Spleen (tissue), 11 donors: ENCODE measurements around the gene SH3RF3. TPM values are rescaled to one million over a fixed set of nuclear protein-coding genes. Genes with fewer than 3 reads are reported as not detected.
A peak's percentile ranks its signal among the peaks of the same experiment; 100 is the strongest.

Experiments used
- DNase-seq: peaks from one replicate; pipeline ENCODE4 v3.0.0-alpha.2; 2020
- H3K27ac ChIP-seq, 8 donors: fragments of 200-600 bp; sonication (generic) in 7 of 8; 1 replicate in 4 of 8; 2 replicates in 4 of 8; pipeline versions ENCODE4 v1.5.0 to v1.8.0; 2016 to 2021; ENCODE audit warnings: inconsistent platforms in 4 of 8, mild to moderate bottlenecking in 4 of 8, moderate library complexity in 1 of 8
- H3K27me3 ChIP-seq, 7 donors: fragments of 200-600 bp; sonication (generic) in 6 of 7; replicated peaks in 1 of 7; 1 replicate in 4 of 7; 2 replicates in 3 of 7; pipeline versions ENCODE4 v1.5.0 to v1.8.0; 2016 to 2021; ENCODE audit warnings: inconsistent platforms in 3 of 7, mild to moderate bottlenecking in 1 of 7
- H3K36me3 ChIP-seq, 6 donors: fragments of 200-600 bp; sonication (generic) in 5 of 6; 1 replicate in 4 of 6; 2 replicates in 2 of 6; pipeline versions ENCODE4 v1.5.0 to v1.8.0; 2016 to 2021; ENCODE audit warnings: inconsistent platforms in 2 of 6
- H3K4me1 ChIP-seq, 6 donors: fragments of 200-600 bp; sonication (generic) in 5 of 6; 1 replicate in 3 of 6; 2 replicates in 3 of 6; pipeline versions ENCODE4 v1.5.0 to v1.8.0; 2016 to 2021; ENCODE audit warnings: inconsistent platforms in 3 of 6
- H3K4me3 ChIP-seq, 8 donors: fragments of 200-600 bp; sonication (generic) in 7 of 8; 1 replicate in 4 of 8; 2 replicates in 4 of 8; pipeline versions ENCODE4 v1.5.0 to v1.8.0; 2016 to 2021; ENCODE audit warnings: inconsistent platforms in 4 of 8, mild to moderate bottlenecking in 4 of 8, moderate library complexity in 2 of 8
- H3K9me3 ChIP-seq, 8 donors: fragments of 200-600 bp; sonication (generic) in 7 of 8; 1 replicate in 4 of 8; 2 replicates in 4 of 8; pipeline versions ENCODE4 v1.5.0 to v1.8.0; 2016 to 2021; ENCODE audit warnings: inconsistent platforms in 4 of 8
- CTCF ChIP-seq, 11 experiments: fragments of 200-600 bp in 7 of 11; fragments of 450-650 bp in 4 of 11; sonication (generic) in 4 of 11; IDR thresholded peaks in 8 of 11; conservative IDR thresholded peaks in 3 of 11; 1 replicate in 7 of 11; 2 replicates in 4 of 11; pipeline versions ENCODE4 v1.4.0 to v1.8.0; 2016 to 2021; ENCODE audit warnings: antibody characterized with exemption in 11 of 11, inconsistent platforms in 4 of 11, mild to moderate bottlenecking in 1 of 11
- POLR2A ChIP-seq, 3 donors: fragments of 450-650 bp; IDR thresholded peaks; one replicate each; pipeline ENCODE4 v1.5.1; 2017; ENCODE audit warnings: antibody characterized with exemption in 3 of 3, mild to moderate bottlenecking in 1 of 3
- POLR2AphosphoS5 ChIP-seq, 3 donors: sonication (generic); formaldehyde crosslinking; IDR thresholded peaks; one replicate each; pipeline ENCODE4 v1.5.1; 2017; ENCODE audit warnings: antibody characterized with exemption in 3 of 3
- WGBS, 5 donors: extraction: QIAGEN DNeasy Blood & Tissue Kit in 3 of 5; methylation state at CpG; one replicate each; pipeline versions ENCODE4 v1.1.5 to v1.1.7; 2013 to 2018; 5-methylcytosine and 5-hydroxymethylcytosine counted together
- intact Hi-C: fragments of 100-400 bp; cut with DNase I; formaldehyde crosslinking; loops from one replicate; pipeline ENCODE4 v1.15.0; 2023; ENCODE audit warnings: low total_unique reads
- polyA plus RNA-seq, 3 donors: library from polyadenylated mRNA; stranded (reverse); fragments of 200-250 nt; gene quantifications; one replicate each; pipeline ENCODE4 v1.2.1, GENCODE V29; 2013
- total RNA-seq, 7 donors: library from RNA; depleted of rRNA in 3 of 7; stranded (reverse); fragments of >200 nt in 3 of 7; fragmentation: NEBNext Ultra II Directional in 4 of 7; extraction: Animal tissue kit (Norgen Biotek cat#: 25700) in 4 of 7; gene quantifications; one replicate each; pipeline versions ENCODE4 v1.1.0 to v1.2.1, GENCODE V29; 2016 to 2021
- donor health status: healthy with polysubstance abuse.
- donor health status: DM: no; HTN: no; CAD: no; lungs with moderate emphysema.
- donor health status: DM: no; HTN: no; CAD: no.
- donor health status: Bipolar disorder and iron deficiency.
- donor health status: healthy.
- donor health status: DM: no; HTN: no; CAD: no.
- donor health status: DM: yes; HTN: yes; CAD: no.

Gene SH3RF3
- total and polyA plus RNA-seq, 10 donors, result 1.3 to 7.6 (median 4.7) TPM

- H3K9me3 ChIP-seq, result no peaks in the 10 kb centered on the region
- no peak overlapping the region for H3K27ac ChIP-seq
- peak; percentile 58 for DNase-seq
- intact Hi-C loops, result no loop called here
- no peaks in the 10 kb centered on the region for H3K36me3 ChIP-seq
- 76 to 92% (median 89%) methylated on average over 16 of the region's 16 CpGs for WGBS, 5 donors
- TF ChIP-seq CTCF (IDR thresholded peaks at IDR 0.05 in 8 of 11, conservative IDR thresholded peaks at IDR 0.05 in 3 of 11) (no peak), POLR2A (IDR thresholded peaks at IDR 0.05) (no peak), POLR2AphosphoS5 (IDR thresholded peaks at IDR 0.05) (no peak)
- H3K4me1 ChIP-seq, result no peaks in the 10 kb centered on the region
- no peak overlapping the region for H3K4me3 ChIP-seq
- H3K27me3 ChIP-seq, result peaks cover 0 to 17% (median 0%) of the 10 kb centered on the region in 7 donors
Observed at GRCh38 chr2:109527846-109528705, 399.1 kb downstream of the SH3RF3 start.

- no peaks in the 10 kb centered on the region for H3K36me3 ChIP-seq
- no peak overlapping the region for H3K27ac ChIP-seq
- TF ChIP-seq CTCF (IDR thresholded peaks at IDR 0.05 in 8 of 11, conservative IDR thresholded peaks at IDR 0.05 in 3 of 11), result no peak
- TF ChIP-seq POLR2A (IDR thresholded peaks at IDR 0.05), result no peak
- TF ChIP-seq POLR2AphosphoS5 (IDR thresholded peaks at IDR 0.05), result no peak
- H3K27me3 ChIP-seq, result peaks cover 0 to 15% (median 0%) of the 10 kb centered on the region in 7 donors
- no peaks in the 10 kb centered on the region for H3K4me1 ChIP-seq
- WGBS, 5 donors, result 86 to 92% (median 90%) methylated on average over 13 to 21 of the region's 21 CpGs
- no peaks in the 10 kb centered on the region for H3K9me3 ChIP-seq
- H3K4me3 ChIP-seq, result no peak overlapping the region
- intact Hi-C loops, result no loop called here
- DNase-seq, result peak; percentile 66
Observed at GRCh38 chr2:109528811-109529501, 400.0 kb downstream of the SH3RF3 start.

- 73 to 85% (median 81%) methylated on average over 16 of the region's 16 CpGs for WGBS, 5 donors
- intact Hi-C loops, result no loop called here
- Histone ChIP-seq H3K4me3 (no peak overlapping the region), H3K36me3 (no peaks in the 10 kb centered on the region), H3K4me1 (no peaks in the 10 kb centered on the region), H3K27ac (no peak overlapping the region), H3K27me3 (peaks cover 0 to 15% (median 0%) of the 10 kb centered on the region in 7 donors), H3K9me3 (no peaks in the 10 kb centered on the region)
- DNase-seq, result peak; percentile 65
- no peak for TF ChIP-seq CTCF (IDR thresholded peaks at IDR 0.05 in 8 of 11, conservative IDR thresholded peaks at IDR 0.05 in 3 of 11)
- no peak for TF ChIP-seq POLR2A (IDR thresholded peaks at IDR 0.05)
- no peak for TF ChIP-seq POLR2AphosphoS5 (IDR thresholded peaks at IDR 0.05)
Observed at GRCh38 chr2:109529532-109530449, 400.8 kb downstream of the SH3RF3 start.
